AG09309 (cell line): ENCODE results near the gene AUTS2.

Experiments used
- DNase-seq: peaks from one replicate; pipeline ENCODE4 v3.0.0-alpha.2; 2010; ENCODE audit warnings: low read depth
- H3K4me3 ChIP-seq: 2 replicates; pipeline ENCODE4 v1.5.1; 2011; ENCODE audit warnings: mild to moderate bottlenecking, low read depth, low read length, moderate library complexity; ENCODE audit not compliant: control insufficient read depth
- TF ChIP-seq, protein P1 (sequence below): IDR thresholded peaks from 2 replicates; pipeline ENCODE4 v1.5.1; 2011; ENCODE audit warnings: mild to moderate bottlenecking, low read depth, low read length, inconsistent platforms; ENCODE audit not compliant: insufficient read depth, control insufficient read depth; ENCODE audit errors: missing control alignments

Gene AUTS2

DNA sequence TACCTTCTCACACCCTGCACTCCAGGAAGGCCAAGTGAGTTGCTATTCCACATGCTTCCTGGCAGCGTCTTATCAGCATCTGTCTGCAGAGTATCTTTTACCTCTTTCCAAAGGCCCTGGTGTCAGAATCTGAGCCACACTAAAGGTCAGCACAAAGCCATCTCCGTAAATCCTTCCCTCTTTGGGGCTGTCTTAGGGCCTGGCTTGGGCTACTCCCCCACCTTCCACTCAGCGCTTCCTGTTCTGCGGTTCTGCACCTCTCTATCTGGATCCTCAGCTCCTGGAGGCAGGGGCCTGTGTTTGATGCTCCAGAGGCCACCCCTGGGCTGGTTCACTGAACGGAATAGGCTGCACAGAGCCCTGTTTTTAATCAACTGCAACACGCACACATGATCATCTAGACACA is 1198.8 kb downstream of the AUTS2 start:
- no peak overlapping the region for H3K4me3 ChIP-seq
- DNase-seq = no peak
- TF ChIP-seq, protein P1, sequence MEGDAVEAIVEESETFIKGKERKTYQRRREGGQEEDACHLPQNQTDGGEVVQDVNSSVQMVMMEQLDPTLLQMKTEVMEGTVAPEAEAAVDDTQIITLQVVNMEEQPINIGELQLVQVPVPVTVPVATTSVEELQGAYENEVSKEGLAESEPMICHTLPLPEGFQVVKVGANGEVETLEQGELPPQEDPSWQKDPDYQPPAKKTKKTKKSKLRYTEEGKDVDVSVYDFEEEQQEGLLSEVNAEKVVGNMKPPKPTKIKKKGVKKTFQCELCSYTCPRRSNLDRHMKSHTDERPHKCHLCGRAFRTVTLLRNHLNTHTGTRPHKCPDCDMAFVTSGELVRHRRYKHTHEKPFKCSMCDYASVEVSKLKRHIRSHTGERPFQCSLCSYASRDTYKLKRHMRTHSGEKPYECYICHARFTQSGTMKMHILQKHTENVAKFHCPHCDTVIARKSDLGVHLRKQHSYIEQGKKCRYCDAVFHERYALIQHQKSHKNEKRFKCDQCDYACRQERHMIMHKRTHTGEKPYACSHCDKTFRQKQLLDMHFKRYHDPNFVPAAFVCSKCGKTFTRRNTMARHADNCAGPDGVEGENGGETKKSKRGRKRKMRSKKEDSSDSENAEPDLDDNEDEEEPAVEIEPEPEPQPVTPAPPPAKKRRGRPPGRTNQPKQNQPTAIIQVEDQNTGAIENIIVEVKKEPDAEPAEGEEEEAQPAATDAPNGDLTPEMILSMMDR = no peak

DNA sequence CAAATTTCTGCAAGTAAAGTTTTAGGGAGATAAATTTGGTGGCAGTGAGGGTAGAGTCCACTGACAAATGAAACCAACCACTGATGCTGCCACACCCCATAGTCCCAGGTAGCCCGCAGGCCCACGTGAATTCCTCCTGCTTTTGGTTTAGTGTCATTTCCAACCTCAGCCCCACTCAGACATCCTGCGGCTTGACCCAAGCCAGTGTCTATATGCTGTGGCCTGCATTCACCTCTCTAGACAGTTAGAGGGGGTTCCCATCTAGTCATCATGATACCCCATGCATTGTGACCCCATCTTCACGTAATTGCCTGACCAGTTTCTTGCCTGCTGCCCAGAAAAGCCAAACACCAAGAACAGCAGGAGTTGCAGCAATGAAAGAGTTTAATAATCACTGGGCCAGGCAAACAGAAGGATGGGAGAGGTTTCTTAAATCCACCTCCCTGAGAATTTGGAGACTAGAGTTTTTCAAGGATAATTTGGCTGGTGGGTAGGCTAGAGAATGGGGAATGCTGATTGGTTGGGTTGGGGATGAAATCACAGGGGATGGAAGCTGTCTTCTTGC is 1201.6 kb downstream of the AUTS2 start:
- TF ChIP-seq, protein P1 = no peak
- no peak overlapping the region for H3K4me3 ChIP-seq
- no peak for DNase-seq

DNA sequence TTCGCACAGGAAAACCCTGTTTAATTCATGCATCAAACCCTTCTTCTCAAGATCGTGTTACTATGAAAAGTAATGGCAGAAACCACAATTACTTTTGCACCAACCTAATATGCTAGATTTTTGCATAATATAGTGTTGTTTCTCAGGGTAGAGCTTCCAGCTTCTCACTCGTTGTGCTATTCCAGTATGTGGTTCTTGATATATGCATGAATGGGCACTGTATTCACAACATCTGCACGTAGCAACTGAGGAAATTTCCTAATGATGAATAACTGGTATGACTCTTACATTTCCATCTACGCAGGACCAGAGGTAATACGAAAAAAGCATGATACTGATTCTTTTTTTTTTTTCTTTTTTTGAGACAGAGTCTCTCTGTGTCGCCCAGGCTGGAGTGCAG is 1207.1 kb downstream of the AUTS2 start:
- TF ChIP-seq, protein P1 = no peak
- DNase-seq = no peak
- no peak overlapping the region for H3K4me3 ChIP-seq

DNA sequence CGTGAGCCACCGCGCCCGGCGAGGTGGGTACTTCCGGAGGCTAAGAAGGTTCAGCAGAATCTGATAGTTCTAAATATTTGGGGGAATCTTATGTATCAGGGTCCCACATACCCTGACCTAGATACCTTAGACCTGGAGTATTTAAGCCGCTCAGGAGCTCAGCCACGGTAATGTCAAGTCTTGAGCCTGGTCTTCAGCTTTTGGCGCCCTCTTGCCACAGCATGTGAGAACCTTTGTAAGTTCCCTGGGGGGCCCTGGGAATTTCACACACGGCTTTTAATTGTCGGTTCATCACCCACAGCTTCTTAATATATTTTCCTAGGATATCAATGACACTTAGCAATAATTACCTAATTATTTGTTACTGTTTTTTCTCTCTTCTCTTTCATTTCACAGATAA is 1209.4 kb downstream of the AUTS2 start:
- no peak for DNase-seq
- TF ChIP-seq, protein P1 = no peak

DNA sequence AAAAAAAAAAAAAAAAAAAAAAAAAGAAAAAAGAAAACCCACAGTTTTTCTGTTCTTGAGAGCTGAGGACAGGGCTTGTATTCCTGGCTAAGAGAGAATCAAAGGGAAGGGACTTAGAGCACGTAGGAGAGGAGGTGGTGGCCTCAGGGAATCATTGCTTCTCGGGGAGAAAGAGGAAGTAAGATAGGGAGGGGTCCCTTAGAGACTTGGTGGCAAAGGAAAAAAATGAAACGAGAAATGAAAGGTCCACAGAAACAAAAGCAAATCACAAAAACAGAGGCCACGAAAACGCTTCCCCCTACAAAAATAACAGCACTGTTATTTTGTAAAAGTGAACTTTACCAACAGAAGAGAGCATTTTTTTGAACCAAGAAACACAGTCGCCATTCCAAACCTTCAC is 1210.6 kb downstream of the AUTS2 start:
- TF ChIP-seq, protein P1 = no peak
- DNase-seq = no peak
- no peak overlapping the region for H3K4me3 ChIP-seq

More for the DNA sequence above, 1209.4 kb downstream of the AUTS2 start:
- H3K4me3 ChIP-seq = no peak overlapping the region

DNA sequence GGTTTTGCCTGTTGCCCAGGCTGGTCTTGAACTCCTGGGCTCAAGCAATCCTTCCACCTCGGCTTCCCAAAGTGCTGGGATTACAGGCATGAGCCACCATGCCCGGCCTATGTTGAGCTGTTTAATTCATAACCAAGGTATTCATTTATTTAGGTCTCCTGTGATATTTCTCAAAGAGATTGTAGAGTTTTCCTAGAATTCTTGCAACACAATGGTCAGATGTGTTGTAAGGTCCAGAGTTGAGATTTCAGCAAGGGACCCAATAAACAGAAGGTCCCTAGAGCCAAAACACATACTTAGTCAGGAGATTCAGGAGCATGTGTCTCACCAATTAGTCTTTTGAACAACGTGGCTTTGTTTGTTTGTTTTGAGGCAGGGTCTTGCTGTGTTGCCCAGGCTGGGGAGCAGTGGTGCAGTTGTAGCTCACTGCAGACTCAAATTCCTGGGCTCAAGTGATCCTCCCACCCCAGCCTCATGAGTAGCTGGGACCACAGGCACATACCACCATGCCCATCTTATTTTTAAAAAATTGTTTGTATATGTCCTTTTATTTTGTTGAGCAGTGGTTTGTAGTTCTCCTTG is 1212.4 kb downstream of the AUTS2 start:
- TF ChIP-seq, protein P1 = no peak
- no peak for DNase-seq
- no peak overlapping the region for H3K4me3 ChIP-seq
